ENCODE results near the gene RNASE1.

RNASE1 gene

GRCh38 chr14:20755037-20755436 is 47.6 kb downstream of the RNASE1 start:
- Histone ChIP-seq H3K79me2 (ENCODE audit: insufficient read depth, low read length) (no peaks in the 10 kb centered on the region), H3K4me3 (ENCODE audit: low read length, poor library complexity, severe bottlenecking) (no peak overlapping the region), H4K20me1 (ENCODE audit: insufficient read depth, low read length, poor library complexity, severe bottlenecking) (no peaks in the 10 kb centered on the region), H3K9me3 (ENCODE audit: insufficient read depth, low read depth, low read length) (peaks cover 11% of the 10 kb centered on the region; the same call in 1 of the 2 replicates), H3K27me3 (ENCODE audit: insufficient read depth, low read length, poor library complexity, severe bottlenecking) (no peaks in the 10 kb centered on the region), H3K4me1 (ENCODE audit: insufficient read depth, low read length, poor library complexity, severe bottlenecking) (no peaks in the 10 kb centered on the region), H3K36me3 (ENCODE audit: insufficient read depth, low read length) (no peaks in the 10 kb centered on the region), H3K4me2 (ENCODE audit: low read depth, low read length, poor library complexity, severe bottlenecking) (no peak overlapping the region), H3K9ac (ENCODE audit: low read depth, low read length, poor library complexity, severe bottlenecking) (no peak overlapping the region), H3K9me2 (replicated peaks; ENCODE audit: low read depth, low read length) (no peaks in the 10 kb centered on the region), H3F3A (ENCODE audit: low read depth) (no peaks in the 10 kb centered on the region), H2AFZ (ENCODE audit: low read length) (no peak overlapping the region)
- TF ChIP-seq, protein P1, sequence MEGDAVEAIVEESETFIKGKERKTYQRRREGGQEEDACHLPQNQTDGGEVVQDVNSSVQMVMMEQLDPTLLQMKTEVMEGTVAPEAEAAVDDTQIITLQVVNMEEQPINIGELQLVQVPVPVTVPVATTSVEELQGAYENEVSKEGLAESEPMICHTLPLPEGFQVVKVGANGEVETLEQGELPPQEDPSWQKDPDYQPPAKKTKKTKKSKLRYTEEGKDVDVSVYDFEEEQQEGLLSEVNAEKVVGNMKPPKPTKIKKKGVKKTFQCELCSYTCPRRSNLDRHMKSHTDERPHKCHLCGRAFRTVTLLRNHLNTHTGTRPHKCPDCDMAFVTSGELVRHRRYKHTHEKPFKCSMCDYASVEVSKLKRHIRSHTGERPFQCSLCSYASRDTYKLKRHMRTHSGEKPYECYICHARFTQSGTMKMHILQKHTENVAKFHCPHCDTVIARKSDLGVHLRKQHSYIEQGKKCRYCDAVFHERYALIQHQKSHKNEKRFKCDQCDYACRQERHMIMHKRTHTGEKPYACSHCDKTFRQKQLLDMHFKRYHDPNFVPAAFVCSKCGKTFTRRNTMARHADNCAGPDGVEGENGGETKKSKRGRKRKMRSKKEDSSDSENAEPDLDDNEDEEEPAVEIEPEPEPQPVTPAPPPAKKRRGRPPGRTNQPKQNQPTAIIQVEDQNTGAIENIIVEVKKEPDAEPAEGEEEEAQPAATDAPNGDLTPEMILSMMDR (conservative IDR thresholded peaks at IDR 0.05; ENCODE audit: low read length) = no peak
- TF ChIP-seq EZH2phosphoT487 (IDR thresholded peaks at IDR 0.05; ENCODE audit: borderline replicate concordance) = no peak

DNA sequence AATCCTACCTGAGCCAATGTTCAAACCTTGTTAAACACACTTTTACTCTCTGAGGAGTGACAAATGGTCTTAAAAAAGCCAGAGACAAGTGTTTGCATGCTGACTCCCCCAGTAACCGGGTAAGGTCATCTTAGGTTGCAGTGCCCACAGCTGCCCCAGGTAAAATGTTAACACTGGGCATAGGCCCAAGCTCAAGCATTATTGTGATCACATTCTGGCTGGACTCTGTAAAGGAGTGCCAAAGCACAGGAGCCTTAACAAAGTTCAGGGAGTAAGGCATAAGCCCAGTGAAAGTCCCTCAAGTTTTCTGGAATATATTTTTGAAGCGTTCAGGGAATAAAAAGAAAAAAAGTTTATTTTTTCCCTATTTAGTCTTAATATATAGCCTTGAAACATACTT is 48.3 kb downstream of the RNASE1 start:
- Histone ChIP-seq H3K36me3 (ENCODE audit: insufficient read depth, low read length) (no peaks in the 10 kb centered on the region), H3K27me3 (ENCODE audit: insufficient read depth, low read length, poor library complexity, severe bottlenecking) (peaks cover 5% of the 10 kb centered on the region), H3K9me2 (replicated peaks; ENCODE audit: low read depth, low read length) (no peaks in the 10 kb centered on the region), H3K4me3 (ENCODE audit: low read length, poor library complexity, severe bottlenecking) (no peak overlapping the region), H3F3A (ENCODE audit: low read depth) (no peaks in the 10 kb centered on the region), H3K4me2 (ENCODE audit: low read depth, low read length, poor library complexity, severe bottlenecking) (no peak overlapping the region), H3K4me1 (ENCODE audit: insufficient read depth, low read length, poor library complexity, severe bottlenecking) (no peaks in the 10 kb centered on the region), H3K9ac (ENCODE audit: low read depth, low read length, poor library complexity, severe bottlenecking) (no peak overlapping the region), H3K9me3 (ENCODE audit: insufficient read depth, low read depth, low read length) (peaks cover 11% of the 10 kb centered on the region; the same call in 1 of the 2 replicates), H4K20me1 (ENCODE audit: insufficient read depth, low read length, poor library complexity, severe bottlenecking) (no peaks in the 10 kb centered on the region), H2AFZ (ENCODE audit: low read length) (no peak overlapping the region), H3K79me2 (ENCODE audit: insufficient read depth, low read length) (no peaks in the 10 kb centered on the region)
- no peak for TF ChIP-seq EZH2phosphoT487 (IDR thresholded peaks at IDR 0.05; ENCODE audit: borderline replicate concordance)
- TF ChIP-seq, protein P1 (conservative IDR thresholded peaks at IDR 0.05; ENCODE audit: low read length) = no peak

GRCh38 chr14:20751963-20752562 is 50.6 kb downstream of the RNASE1 start:
- Histone ChIP-seq H3K27me3 (ENCODE audit: insufficient read depth, low read length, poor library complexity, severe bottlenecking) (peaks cover 7% of the 10 kb centered on the region), H3K4me3 (ENCODE audit: low read length, poor library complexity, severe bottlenecking) (no peak overlapping the region), H3F3A (ENCODE audit: low read depth) (no peaks in the 10 kb centered on the region), H3K9me2 (replicated peaks; ENCODE audit: low read depth, low read length) (no peaks in the 10 kb centered on the region), H3K4me2 (ENCODE audit: low read depth, low read length, poor library complexity, severe bottlenecking) (no peak overlapping the region), H3K9ac (ENCODE audit: low read depth, low read length, poor library complexity, severe bottlenecking) (no peak overlapping the region), H3K79me2 (ENCODE audit: insufficient read depth, low read length) (no peaks in the 10 kb centered on the region), H3K9me3 (ENCODE audit: insufficient read depth, low read depth, low read length) (peaks cover 11% of the 10 kb centered on the region; the same call in 1 of the 2 replicates), H2AFZ (ENCODE audit: low read length) (no peak overlapping the region), H4K20me1 (ENCODE audit: insufficient read depth, low read length, poor library complexity, severe bottlenecking) (no peaks in the 10 kb centered on the region), H3K36me3 (ENCODE audit: insufficient read depth, low read length) (no peaks in the 10 kb centered on the region), H3K4me1 (ENCODE audit: insufficient read depth, low read length, poor library complexity, severe bottlenecking) (no peaks in the 10 kb centered on the region)
- TF ChIP-seq EZH2phosphoT487 (IDR thresholded peaks at IDR 0.05; ENCODE audit: borderline replicate concordance) = no peak
- TF ChIP-seq, protein P1 (conservative IDR thresholded peaks at IDR 0.05; ENCODE audit: low read length) = no peak
